K562 (cell line): ENCODE data around the gene ABCD3. TPM values are rescaled to one million over a fixed set of nuclear protein-coding genes. Genes with fewer than 3 reads are reported as not detected.

ENCODE experiments used
- ATAC-seq: fragments of 200-7000 bp; cut with Tn5 transposase; 3 replicates; pipeline ENCODE4 v1.9.1; 2020; ENCODE audit warnings: moderate library complexity
- BruUV-seq: library from RNA; stranded (reverse); fragments of 400-500 nt; replicated peaks from 2 replicates; lab custom pipeline; 2021; lab: Mats Ljungman, UMichigan
- CTCF ChIA-PET: fragments of 300-600 bp; formaldehyde crosslinking; extraction: SDS; loops from one replicate; lab custom pipeline; 2021; ENCODE audit warnings: low intra/inter-chr PET ratio; lab: Yijun Ruan, JAX
- POLR2A ChIA-PET: fragments of 300-600, 350-650 bp; sonication (Branson Sonifier 250); formaldehyde crosslinking; extraction: SDS; loops from one replicate; lab custom pipeline; 2021; ENCODE audit warnings: antibody characterized with exemption, inconsistent platforms; lab: Yijun Ruan, JAX
- DNase-seq, 4 experiments: peaks; one replicate each; pipeline versions ENCODE4 v3.0.0 to v3.0.0-alpha.2; 2011 to 2018; ENCODE audit warnings: low spot score in 3 of 4, mixed read lengths in 3 of 4; ENCODE audit errors: extremely low read depth in 1 of 4
- FAIRE-seq: peaks from 2 replicates; lab custom pipeline; 2011; peaks lifted over from hg19 to GRCh38; lab: Jason Lieb, UNC
- H2AFZ ChIP-seq: 2 replicates; pipeline ENCODE4 v1.6.0; 2011; ENCODE audit warnings: low read depth, low read length, control low read depth, inconsistent platforms
- H3K27ac ChIP-seq: fragments of 200-600 bp; 3 replicates; pipeline ENCODE4 v1.8.0; 2011; ENCODE audit warnings: low read depth, mild to moderate bottlenecking, control low read depth, inconsistent platforms, low read length, moderate library complexity, mixed read lengths; ENCODE audit errors: extremely low read depth
- H3K27me3 ChIP-seq, 2 experiments: fragments of 300-600 bp in 1 of 2; 2 replicates in 1 of 2; 3 replicates in 1 of 2; pipeline versions ENCODE4 v1.6.0 to v1.8.0; 2011; ENCODE audit warnings: inconsistent platforms in 2 of 2, low read length in 2 of 2, mild to moderate bottlenecking in 1 of 2, mixed read lengths in 1 of 2, moderate library complexity in 1 of 2; ENCODE audit not compliant: control insufficient read depth in 2 of 2, insufficient read depth in 2 of 2
- H3K36me3 ChIP-seq: fragments of 300-600 bp; 3 replicates; pipeline ENCODE4 v1.8.0; 2011; ENCODE audit warnings: mild to moderate bottlenecking, low read length, inconsistent platforms; ENCODE audit not compliant: control insufficient read depth, insufficient read depth
- H3K4me1 ChIP-seq, 2 experiments: fragments of 200-600 bp in 1 of 2; replicated peaks in 1 of 2; 2 replicates in 1 of 2; 3 replicates in 1 of 2; pipeline versions ENCODE4 v1.5.1 to v1.8.0; 2011; ENCODE audit warnings: inconsistent platforms in 2 of 2, low read length in 2 of 2, mild to moderate bottlenecking in 1 of 2, mixed read lengths in 1 of 2, moderate library complexity in 1 of 2; ENCODE audit not compliant: control insufficient read depth in 2 of 2, insufficient read depth in 2 of 2
- H3K4me2 ChIP-seq: 2 replicates; pipeline ENCODE4 v1.6.1; 2011; ENCODE audit warnings: low read length, control low read depth, inconsistent platforms, mixed read lengths; ENCODE audit not compliant: insufficient read depth
- H3K4me3 ChIP-seq: fragments of 200-600 bp; sonication (generic), shearing (Covaris generic); 2 replicates; pipeline ENCODE4 v1.5.1; 2016; ENCODE audit warnings: control low read depth, inconsistent platforms
- H3K79me2 ChIP-seq: fragments of 200-600 bp; 3 replicates; pipeline ENCODE4 v1.8.0; 2011; ENCODE audit warnings: low read length, inconsistent platforms; ENCODE audit not compliant: control insufficient read depth, insufficient read depth
- H3K9ac ChIP-seq, 2 experiments: 2 replicates each; pipeline versions ENCODE4 v1.6.0 to v1.6.1; 2011; ENCODE audit warnings: low read depth in 2 of 2, low read length in 2 of 2, control low read depth in 1 of 2, inconsistent platforms in 1 of 2, mild to moderate bottlenecking in 1 of 2, mixed read lengths in 1 of 2; ENCODE audit not compliant: insufficient read depth in 1 of 2
- H3K9me1 ChIP-seq: one replicate; pipeline ENCODE4 v1.6.0; 2011; ENCODE audit warnings: inconsistent platforms, mild to moderate bottlenecking, low read length, moderate library complexity; ENCODE audit not compliant: control insufficient read depth, insufficient read depth
- H3K9me3 ChIP-seq: replicated peaks from 2 replicates; pipeline ENCODE4 v1.5.1; 2011; ENCODE audit warnings: low read depth, low read length, inconsistent platforms; ENCODE audit not compliant: control insufficient read depth, insufficient read depth
- H4K20me1 ChIP-seq: replicated peaks from 2 replicates; pipeline ENCODE4 v1.6.1; 2011; ENCODE audit warnings: low read length, inconsistent platforms, mixed read lengths; ENCODE audit not compliant: control insufficient read depth, insufficient read depth
- ARHGAP35 ChIP-seq: fragments of 450-650 bp; IDR thresholded peaks from 2 replicates; pipeline ENCODE4 v1.6.1; 2018; ENCODE audit not compliant: partially characterized antibody
- BRCA1 ChIP-seq, 2 experiments: fragments of 450-650 bp in 1 of 2; sonication (generic) in 1 of 2; formaldehyde crosslinking in 1 of 2; IDR thresholded peaks; 2 replicates each; pipeline versions ENCODE4 v1.5.0 to v1.6.1; 2017 to 2020; ENCODE audit warnings: mild to moderate bottlenecking in 1 of 2, missing genetic modification reagents in 1 of 2
- CHD4 ChIP-seq: fragments of 200-600 bp; sonication (generic); IDR thresholded peaks from 3 replicates; pipeline ENCODE4 v1.6.1; 2012; ENCODE audit warnings: low read depth, mild to moderate bottlenecking, mixed read lengths, low read length, inconsistent platforms; ENCODE audit not compliant: insufficient read depth, insufficient replicate concordance, poor library complexity, severe bottlenecking
- HMGXB4 ChIP-seq: sonication (generic); formaldehyde crosslinking; IDR thresholded peaks from 2 replicates; pipeline ENCODE4 v1.8.1; 2023; ENCODE audit warnings: mild to moderate bottlenecking, missing genetic modification reagents
- HSF4 ChIP-seq: fragments of 250-450 bp; sonication (Bioruptor Pico); IDR thresholded peaks from 2 replicates; pipeline ENCODE4 v2.1.2; 2022; ENCODE audit warnings: mild to moderate bottlenecking, moderate library complexity, borderline replicate concordance
- RFX1 ChIP-seq: fragments of 450-650 bp; IDR thresholded peaks from 2 replicates; pipeline ENCODE4 v1.6.1; 2016; ENCODE audit warnings: mild to moderate bottlenecking, moderate library complexity
- TEAD2 ChIP-seq: fragments of 450-650 bp; IDR thresholded peaks from 2 replicates; pipeline ENCODE4 v1.6.1; 2016; ENCODE audit warnings: missing genetic modification characterization, control low read depth, missing compliant biosample characterization
- ZBTB11 ChIP-seq, 3 experiments: fragments of 200-800 bp in 1 of 3; fragments of 250-450 bp in 1 of 3; fragments of 450-650 bp in 1 of 3; sonication (Bioruptor Pico) in 1 of 3; sonication (Bioruptor generic) in 1 of 3; formaldehyde crosslinking in 1 of 3; IDR thresholded peaks; 2 replicates each; pipeline versions ENCODE4 v1.6.1 to v1.8.0; 2016 to 2022; ENCODE audit warnings: mild to moderate bottlenecking in 2 of 3, missing genetic modification characterization in 2 of 3, missing compliant biosample characterization in 1 of 3, moderate library complexity in 1 of 3
- ZNF507 ChIP-seq: conservative IDR thresholded peaks from 2 replicates; pipeline ENCODE4 v1.6.1; 2017; ENCODE audit warnings: missing genetic modification characterization, missing compliant biosample characterization
- ZNF696 ChIP-seq: fragments of 250-450 bp; sonication (Bioruptor Pico); conservative IDR thresholded peaks from 2 replicates; pipeline ENCODE4 v1.4.0; 2020; ENCODE audit warnings: mild to moderate bottlenecking, moderate library complexity
- ZNF785 ChIP-seq: fragments of 250-450 bp; sonication (Bioruptor Pico); IDR thresholded peaks from 2 replicates; pipeline ENCODE4 v1.4.0; 2020; ENCODE audit warnings: mild to moderate bottlenecking
- WGBS: fragments of 100-300 bp; shearing (Covaris generic); methylation state at CpG from one replicate; pipeline ENCODE4 v1.1.6; 2016; ENCODE audit warnings: low coverage, mixed read lengths; ENCODE audit not compliant: insufficient coverage; ENCODE audit errors: missing lambda C conversion rate; 5-methylcytosine and 5-hydroxymethylcytosine counted together
- in situ Hi-C: fragments of 300-500 bp; cut with MboI; formaldehyde crosslinking; loops from 4 replicates; pipeline ENCODE4 v1.15.0; 2018; ENCODE audit warnings: inconsistent platforms, mixed read lengths
- intact Hi-C: fragments of 100-400 bp; cut with micrococcal nuclease; formaldehyde crosslinking; loops from 2 replicates; pipeline ENCODE4 v1.14.2; 2022
- polyA plus RNA-seq, 8 experiments: library from polyadenylated mRNA; depleted of rRNA in 4 of 8; stranded (reverse) in 5 of 8; unstranded in 3 of 8; fragments of >200 nt; fragmentation: Nextera tagmentation in 2 of 8; fragmentation: Illumina TruSeq in 1 of 8; extraction: Ambion mirVana in 2 of 8; extraction: Trizol in 1 of 8; gene quantifications; 2 replicates each; pipeline versions ENCODE4 v1.2.1 to v1.2.3, GENCODE V29; 2011 to 2014; ENCODE audit warnings: inconsistent platforms in 1 of 8, missing spikeins in 1 of 8
- total RNA-seq, 7 experiments: library from RNA; depleted of rRNA in 6 of 7; stranded (reverse); fragments of >200 nt in 6 of 7; fragmentation: Illumina TruSeq in 2 of 7; extraction: Trizol in 2 of 7; gene quantifications; 2 replicates each; pipeline versions ENCODE4 v1.2.1 to v1.2.3, GENCODE V29; 2011 to 2021; ENCODE audit warnings: low replicate concordance in 1 of 7
- TF ChIP-seq, protein P1 (sequence below), 2 experiments: fragments of 200-800 bp in 1 of 2; sonication (Bioruptor generic) in 1 of 2; sonication (generic) in 1 of 2; formaldehyde crosslinking in 1 of 2; IDR thresholded peaks in 1 of 2; conservative IDR thresholded peaks in 1 of 2; 2 replicates each; pipeline versions ENCODE4 v1.5.0 to v1.6.1; 2016 to 2020; ENCODE audit warnings: missing compliant biosample characterization in 1 of 2, missing genetic modification characterization in 1 of 2, missing genetic modification reagents in 1 of 2

ABCD3 gene
- total and polyA plus RNA-seq, 9 of the 15 experiments (the other 6 are each of a cell fraction or from before 2014, with no cell fraction given), result 11.0 to 30.7 (median 15.5) TPM

- TF ChIP-seq ZNF785 (CRISPR knock-in tag) (no peak), CHD4 (no peak)
These were observed 136.4 kb downstream of the ABCD3 start (continued) for GRCh38 chr1:94554580-94554979.

DNA sequence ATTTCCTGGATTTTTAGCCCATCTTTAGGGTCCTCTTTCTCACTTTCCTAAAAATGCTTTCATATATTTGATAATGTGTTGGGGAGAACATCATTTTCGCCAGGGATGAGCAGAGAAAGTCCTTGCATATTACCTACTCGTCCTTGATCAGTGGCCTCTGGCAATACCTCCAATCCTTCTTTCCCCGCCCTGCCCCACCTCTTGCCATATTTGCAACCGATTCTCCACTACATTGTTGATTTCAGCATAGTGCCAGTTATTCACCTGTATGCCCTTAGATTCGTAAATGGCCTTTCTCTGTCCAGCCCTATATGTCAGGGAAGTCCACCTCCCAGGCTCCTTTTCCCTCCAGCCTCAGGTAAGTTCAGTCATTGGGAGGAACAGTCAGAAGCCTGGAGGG is 136.9 kb downstream of the ABCD3 start:
- DNase-seq (no peak), FAIRE-seq (no peak), ATAC-seq (no peak)
- Histone ChIP-seq H4K20me1 (no peaks in the 10 kb centered on the region), H3K9me1 (peaks cover 3% of the 10 kb centered on the region), H3K4me2 (no peak overlapping the region), H3K79me2 (no peaks in the 10 kb centered on the region), H3K27ac (no peak overlapping the region), H3K9me3 (no peaks in the 10 kb centered on the region), H3K36me3 (no peaks in the 10 kb centered on the region), H3K4me1 (no peaks in the 10 kb centered on the region), H3K9ac (no peak overlapping the region), H3K4me3 (no peak overlapping the region), H3K27me3 (peaks cover 13 to 40% of the 10 kb centered on the region in 2 experiments), H2AFZ (no peak overlapping the region)
- TF ChIP-seq RFX1 (no peak), BRCA1 (IDR thresholded peaks at IDR 0.05) (no peak), BRCA1 (CRISPR knock-in tag; IDR thresholded peaks at IDR 0.05) (no peak), ZBTB11 (CRISPR knock-in tag; IDR thresholded peaks at IDR 0.05) (no peak), TEAD2 (tag) (no peak), HSF4 (CRISPR knock-in tag) (no peak), ARHGAP35 (no peak), ZNF696 (CRISPR knock-in tag) (no peak), HMGXB4 (CRISPR knock-in tag) (no peak), ZNF507 (tag) (no peak)
- TF ChIP-seq, protein P1, sequence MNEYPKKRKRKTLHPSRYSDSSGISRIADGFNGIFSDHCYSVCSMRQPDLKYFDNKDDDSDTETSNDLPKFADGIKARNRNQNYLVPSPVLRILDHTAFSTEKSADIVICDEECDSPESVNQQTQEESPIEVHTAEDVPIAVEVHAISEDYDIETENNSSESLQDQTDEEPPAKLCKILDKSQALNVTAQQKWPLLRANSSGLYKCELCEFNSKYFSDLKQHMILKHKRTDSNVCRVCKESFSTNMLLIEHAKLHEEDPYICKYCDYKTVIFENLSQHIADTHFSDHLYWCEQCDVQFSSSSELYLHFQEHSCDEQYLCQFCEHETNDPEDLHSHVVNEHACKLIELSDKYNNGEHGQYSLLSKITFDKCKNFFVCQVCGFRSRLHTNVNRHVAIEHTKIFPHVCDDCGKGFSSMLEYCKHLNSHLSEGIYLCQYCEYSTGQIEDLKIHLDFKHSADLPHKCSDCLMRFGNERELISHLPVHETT (CRISPR knock-in tag; conservative IDR thresholded peaks at IDR 0.05 in 1 of 2, IDR thresholded peaks at IDR 0.05 in 1 of 2), result no peak
- BruUV-seq, result no TSS peak
- CTCF ChIA-PET, result no interaction called here
- POLR2A ChIA-PET, result interaction anchor here (1.0 kb wide), 1 partner anchor 13 kb away, joined by 3 read pairs; no protein-coding TSS in a partner anchor
- intact Hi-C loops (no loop called here), in situ Hi-C loops (no loop called here)
- WGBS, result 0% methylated on average over 5 of the region's 5 CpGs
